Fibroblast of skin of right biceps (primary cell): ENCODE results near the gene GNA14.
"Not testable (repeated sequence)": the region's sequence is repeated elsewhere in the genome, so short reads cannot be mapped to it uniquely, and the experiment has no call there.

ENCODE experiments used
- DNase-seq: peaks from one replicate; pipeline ENCODE4 v3.0.0-alpha.2; 2013

GNA14 gene

GRCh38 chr9:77648234-77649108 lies at the start of gene GNA14:
TSS of gene GNA14 (minus strand) at chr9:77648322. CDS start at chr9:77647793, 529 bp downstream.
- no peak for DNase-seq

GRCh38 chr9:77697238-77697984 lies 49.3 kb upstream of the GNA14 start:
- no peak for DNase-seq

- not testable (repeated sequence) for DNase-seq
Observed at GRCh38 chr9:77690723-77691122, 42.6 kb upstream of the GNA14 start.

GRCh38 chr9:77690119-77690518 lies 42.0 kb upstream of the GNA14 start:
- DNase-seq = not testable (repeated sequence)

GRCh38 chr9:77687737-77688136 lies 39.6 kb upstream of the GNA14 start:
- not testable (repeated sequence) for DNase-seq

GRCh38 chr9:77680581-77680980 lies 32.5 kb upstream of the GNA14 start:
- DNase-seq = no peak

GRCh38 chr9:77679661-77680368 lies 31.7 kb upstream of the GNA14 start:
- no peak for DNase-seq

- DNase-seq = no peak
Observed at GRCh38 chr9:77679088-77679487, 31.0 kb upstream of the GNA14 start.

GRCh38 chr9:77677957-77678535 lies 29.9 kb upstream of the GNA14 start:
- DNase-seq = no peak

GRCh38 chr9:77677397-77677796 lies 29.3 kb upstream of the GNA14 start:
- no peak for DNase-seq

- no peak for DNase-seq
Observed at GRCh38 chr9:77673941-77674791, 26.0 kb upstream of the GNA14 start.

GRCh38 chr9:77672183-77672582 lies 24.1 kb upstream of the GNA14 start:
- no peak for DNase-seq

- no peak for DNase-seq
Observed at GRCh38 chr9:77667151-77667550, 19.0 kb upstream of the GNA14 start.

GRCh38 chr9:77663754-77664153 lies 15.6 kb upstream of the GNA14 start:
- no peak for DNase-seq

- no peak for DNase-seq
Observed at GRCh38 chr9:77661566-77662085, 13.5 kb upstream of the GNA14 start.

- DNase-seq = no peak
Observed at GRCh38 chr9:77659926-77660325, 11.8 kb upstream of the GNA14 start.

- no peak for DNase-seq
Observed at GRCh38 chr9:77651203-77651602, 3.1 kb upstream of the GNA14 start.

- peak; percentile 20 for DNase-seq
Observed at GRCh38 chr9:77649109-77649812, 1.1 kb upstream of the GNA14 start.

- DNase-seq = peak; percentile 19
Observed at GRCh38 chr9:77647267-77648233, 572 bp downstream of the GNA14 start.

- no peak for DNase-seq
Observed at GRCh38 chr9:77643871-77644270, 4.3 kb downstream of the GNA14 start.
